H1 (cell line): ENCODE data around the gene PHAX. TPM values are rescaled to one million over a fixed set of nuclear protein-coding genes. Genes with fewer than 3 reads are reported as not detected.

Experiments used
- CTCF ChIA-PET: fragments of 300-600 bp; sonication (Branson Sonifier 250); formaldehyde crosslinking; loops from one replicate; lab custom pipeline; 2021; ENCODE audit not compliant: partially characterized antibody; lab: Charles Lee
- POLR2A ChIA-PET: fragments of 300-600 bp; sonication (Branson Sonifier 250); formaldehyde crosslinking; loops from one replicate; lab custom pipeline; 2021; ENCODE audit warnings: inconsistent platforms; ENCODE audit not compliant: partially characterized antibody; lab: Charles Lee
- DNase-seq, 2 experiments: peaks; one replicate each; pipeline versions ENCODE4 v3.0.0 to v3.0.0-alpha.2; 2010 to 2022; ENCODE audit warnings: low spot score in 2 of 2, low read depth in 1 of 2, mixed read lengths in 1 of 2
- FAIRE-seq: peaks from 2 replicates; lab custom pipeline; 2011; peaks lifted over from hg19 to GRCh38; lab: Jason Lieb, UNC
- H2AFZ ChIP-seq: 2 replicates; pipeline ENCODE4 v1.8.1; 2012; ENCODE audit warnings: low read length, inconsistent platforms
- H2AK5ac ChIP-seq: 2 replicates; pipeline ENCODE4 v1.6.1; 2013; ENCODE audit warnings: low read depth, low read length
- H2BK120ac ChIP-seq: replicated peaks from 2 replicates; pipeline ENCODE3; 2013; ENCODE audit warnings: low read depth, low read length, inconsistent platforms
- H2BK12ac ChIP-seq: 2 replicates; pipeline ENCODE4 v1.6.1; 2013; ENCODE audit warnings: low read depth, low read length
- H2BK15ac ChIP-seq: 2 replicates; pipeline ENCODE4 v1.6.1; 2013; ENCODE audit warnings: low read length
- H2BK20ac ChIP-seq: 2 replicates; pipeline ENCODE4 v1.6.1; 2013; ENCODE audit warnings: low read length
- H2BK5ac ChIP-seq: 2 replicates; pipeline ENCODE4 v1.6.1; 2013; ENCODE audit warnings: low read depth, low read length
- H3K14ac ChIP-seq: 2 replicates; pipeline ENCODE4 v1.6.1; 2013; ENCODE audit warnings: inconsistent platforms; ENCODE audit not compliant: insufficient read length
- H3K18ac ChIP-seq: 2 replicates; pipeline ENCODE4 v1.6.1; 2013; ENCODE audit warnings: low read length; ENCODE audit errors: extremely low read depth
- H3K23ac ChIP-seq: 2 replicates; pipeline ENCODE4 v1.6.1; 2013; ENCODE audit warnings: inconsistent platforms; ENCODE audit not compliant: insufficient read length
- H3K23me2 ChIP-seq: 2 replicates; pipeline ENCODE4 v1.6.1; 2013; ENCODE audit warnings: low read depth, low read length
- H3K27ac ChIP-seq: 2 replicates; pipeline ENCODE4 v1.6.1; 2011; ENCODE audit warnings: low read depth, low read length, inconsistent platforms
- H3K27me3 ChIP-seq, 4 experiments: replicated peaks in 1 of 4; 1 replicate in 1 of 4; 2 replicates in 3 of 4; pipeline versions ENCODE4 v1.6.1 to v1.8.1; 2011 to 2013; ENCODE audit warnings: low read length in 3 of 4, mild to moderate bottlenecking in 3 of 4, inconsistent platforms in 2 of 4, mixed read lengths in 2 of 4, moderate library complexity in 1 of 4; ENCODE audit not compliant: control insufficient read depth in 3 of 4, insufficient read depth in 3 of 4; ENCODE audit errors: extremely low read depth in 1 of 4
- H3K36me3 ChIP-seq, 4 experiments: 2 replicates each; pipeline versions ENCODE4 v1.6.1 to v1.8.1; 2011 to 2013; ENCODE audit warnings: mild to moderate bottlenecking in 4 of 4, low read length in 3 of 4, moderate library complexity in 2 of 4, control low read depth in 1 of 4, inconsistent platforms in 1 of 4; ENCODE audit not compliant: insufficient read depth in 4 of 4, control insufficient read depth in 2 of 4
- H3K4ac ChIP-seq: replicated peaks from 2 replicates; pipeline ENCODE3; 2013; ENCODE audit warnings: low read length, low read depth, mixed read lengths, inconsistent platforms; ENCODE audit not compliant: insufficient read length
- H3K4me1 ChIP-seq, 4 experiments: replicated peaks in 1 of 4; 1 replicate in 1 of 4; 2 replicates in 3 of 4; pipeline versions ENCODE4 v1.6.1 to v1.8.1; 2011 to 2013; ENCODE audit warnings: low read length in 3 of 4, inconsistent platforms in 2 of 4, mixed read lengths in 1 of 4; ENCODE audit not compliant: insufficient read depth in 4 of 4, control insufficient read depth in 3 of 4
- H3K4me2 ChIP-seq, 2 experiments: 2 replicates each; pipeline versions ENCODE4 v1.6.1 to v1.8.1; 2011 to 2013; ENCODE audit warnings: low read depth in 2 of 2, low read length in 2 of 2, control low read depth in 1 of 2, inconsistent platforms in 1 of 2, mild to moderate bottlenecking in 1 of 2; ENCODE audit not compliant: insufficient read depth in 1 of 2
- H3K4me3 ChIP-seq, 4 experiments: fragments of 200-600, 300-600 bp in 1 of 4; sonication (generic), shearing (Covaris generic), sonication (Bioruptor Twin) in 1 of 4; 2 replicates each; pipeline versions ENCODE4 v1.5.1 to v1.8.1; 2011 to 2016; ENCODE audit warnings: low read length in 4 of 4, low read depth in 3 of 4, control low read depth in 2 of 4, inconsistent platforms in 2 of 4, mild to moderate bottlenecking in 2 of 4, mixed read lengths in 1 of 4, moderate library complexity in 1 of 4; ENCODE audit not compliant: insufficient read depth in 2 of 4; ENCODE audit errors: extremely low read depth in 1 of 4
- H3K56ac ChIP-seq: replicated peaks from 2 replicates; pipeline ENCODE3; 2013; ENCODE audit warnings: low read depth, mild to moderate bottlenecking, mixed read lengths, low read length, inconsistent platforms; ENCODE audit not compliant: insufficient read length
- H3K79me1 ChIP-seq: 2 replicates; pipeline ENCODE4 v1.6.1; 2013; ENCODE audit warnings: low read depth, low read length, control low read depth
- H3K79me2 ChIP-seq, 2 experiments: 2 replicates each; pipeline versions ENCODE4 v1.6.1 to v1.8.1; 2012 to 2013; ENCODE audit warnings: low read length in 2 of 2, mild to moderate bottlenecking in 2 of 2, inconsistent platforms in 1 of 2; ENCODE audit not compliant: insufficient read depth in 2 of 2, control insufficient read depth in 1 of 2
- H3K9ac ChIP-seq, 4 experiments: replicated peaks in 1 of 4; 1 replicate in 1 of 4; 2 replicates in 3 of 4; pipeline versions ENCODE4 v1.6.1 to v1.8.1; 2011 to 2013; ENCODE audit warnings: low read depth in 3 of 4, low read length in 3 of 4, control low read depth in 2 of 4, mild to moderate bottlenecking in 2 of 4, moderate library complexity in 2 of 4, inconsistent platforms in 1 of 4; ENCODE audit errors: extremely low read depth in 1 of 4
- H3K9me3 ChIP-seq, 2 experiments: 2 replicates each; pipeline versions ENCODE4 v1.6.1 to v1.8.1; 2012 to 2013; ENCODE audit warnings: mild to moderate bottlenecking in 2 of 2, moderate library complexity in 2 of 2, control low read depth in 1 of 2, inconsistent platforms in 1 of 2, low read depth in 1 of 2, low read length in 1 of 2, mixed read lengths in 1 of 2; ENCODE audit not compliant: insufficient read depth in 2 of 2
- H4K20me1 ChIP-seq, 2 experiments: replicated peaks in 1 of 2; 2 replicates each; pipeline versions ENCODE3 to v1.8.1; 2011 to 2013; ENCODE audit warnings: inconsistent platforms in 2 of 2, low read length in 2 of 2, mild to moderate bottlenecking in 1 of 2; ENCODE audit not compliant: insufficient read depth in 2 of 2, control insufficient read depth in 1 of 2
- H4K5ac ChIP-seq: 2 replicates; pipeline ENCODE4 v1.6.1; 2013; ENCODE audit warnings: low read length, low read depth, mixed read lengths, inconsistent platforms; ENCODE audit not compliant: insufficient read length
- H4K8ac ChIP-seq: 2 replicates; pipeline ENCODE4 v1.8.0; 2013; ENCODE audit warnings: mild to moderate bottlenecking, moderate library complexity, low read length, inconsistent platforms; ENCODE audit not compliant: insufficient read depth; ENCODE audit errors: extremely low read depth
- H4K91ac ChIP-seq: replicated peaks from 2 replicates; pipeline ENCODE3; 2013; ENCODE audit warnings: low read length, mixed read lengths, inconsistent platforms; ENCODE audit not compliant: insufficient read length
- CHD1 ChIP-seq: IDR thresholded peaks from 2 replicates; pipeline ENCODE4 v1.6.1; 2012; ENCODE audit warnings: low read depth, low read length, improper control_type of control experiment
- WGBS, 2 experiments: shearing (Covaris generic) in 1 of 2; methylation state at CpG; one replicate each; pipeline versions ENCODE4 v1.1.6 to v1.1.7; 2013 to 2015; ENCODE audit warnings: low lambda C conversion rate in 2 of 2, mixed read lengths in 2 of 2, inconsistent platforms in 1 of 2, low coverage in 1 of 2, missing lambda C conversion rate in 1 of 2; ENCODE audit not compliant: insufficient replicate concordance in 2 of 2, insufficient coverage in 1 of 2, insufficient read length in 1 of 2; ENCODE audit errors: extremely low coverage in 1 of 2, missing lambda C conversion rate in 1 of 2; 5-methylcytosine and 5-hydroxymethylcytosine counted together
- polyA plus RNA-seq, 7 experiments: library from polyadenylated mRNA; depleted of rRNA in 3 of 7; stranded (reverse) in 5 of 7; unstranded in 2 of 7; fragments of >200 nt in 5 of 7; fragments of 200-250 nt in 2 of 7; gene quantifications; 1 replicate in 5 of 7; 2 replicates in 1 of 7; 4 replicates in 1 of 7; pipeline versions ENCODE4 v1.2.1 to v1.2.3, GENCODE V29; 2011 to 2013; ENCODE audit warnings: missing spikeins in 2 of 7, mixed read lengths in 2 of 7
- total RNA-seq: library from RNA; stranded (reverse); fragmentation: NEBNext Ultra II Directional; extraction: Animal tissue kit (Norgen Biotek cat#: 25700); gene quantifications from 2 replicates; pipeline ENCODE4 v1.2.1, GENCODE V29; 2021
- TF ChIP-seq, protein P1 (sequence below), 3 experiments: IDR thresholded peaks; 1 replicate in 2 of 3; 2 replicates in 1 of 3; pipeline versions ENCODE4 v1.5.1 to v1.6.1; 2011; ENCODE audit warnings: low read length in 3 of 3, mild to moderate bottlenecking in 3 of 3, inconsistent platforms in 2 of 3, low read depth in 1 of 3, moderate library complexity in 1 of 3; ENCODE audit not compliant: insufficient read depth in 1 of 3; ENCODE audit errors: control extremely low read depth in 1 of 3

Gene PHAX
- total and polyA plus RNA-seq, 2 of the 8 experiments (the other 6 are each of a cell fraction or from before 2014, with no cell fraction given), result 32.1 to 59.5 TPM

DNA sequence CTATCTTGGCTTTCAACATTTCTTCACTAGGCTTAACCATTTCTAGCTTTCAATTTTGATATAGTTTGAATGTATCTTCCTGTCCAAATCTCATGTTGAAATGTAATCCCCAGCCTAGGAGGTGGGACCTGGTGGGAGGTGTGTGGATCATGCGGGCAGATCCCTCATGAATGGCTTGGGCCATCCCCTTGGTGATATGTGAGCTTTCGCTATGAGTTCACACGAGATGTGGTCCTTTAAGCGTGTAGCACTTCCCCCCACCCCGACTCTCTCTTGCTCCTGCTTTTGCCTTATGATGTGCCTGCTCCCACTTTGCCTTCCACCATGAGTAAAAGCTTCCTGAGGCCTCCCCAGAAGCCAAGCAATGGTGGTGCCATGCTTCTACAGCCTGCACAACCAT is 40.6 kb downstream of the PHAX start:
- H3K56ac ChIP-seq, result no peak overlapping the region
- H2BK15ac ChIP-seq, result no peak overlapping the region
- H3K4ac ChIP-seq, result no peak overlapping the region
- no peaks in the 10 kb centered on the region for H3K4me1 ChIP-seq
- 0 out of 8 replicates have a peak, but pooled peaks cover 0 to 2% (median 0%) of the 10 kb centered on the region in 4 experiments for H3K36me3 ChIP-seq
- H3K27ac ChIP-seq, result no peak overlapping the region
- H4K20me1 ChIP-seq, result no peaks in the 10 kb centered on the region
- no peak overlapping the region for H2AK5ac ChIP-seq
- H4K8ac ChIP-seq, result no peak overlapping the region
- H2BK5ac ChIP-seq, result no peak overlapping the region
- H2BK12ac ChIP-seq, result no peak overlapping the region
- H2AFZ ChIP-seq, result no peak overlapping the region
- no peak overlapping the region for H3K18ac ChIP-seq
- H3K23ac ChIP-seq, result no peak overlapping the region
- H2BK20ac ChIP-seq, result no peak overlapping the region
- H3K79me2 ChIP-seq, result no peaks in the 10 kb centered on the region
- peaks cover 3 to 6% of the 10 kb centered on the region in 2 experiments; a peak in 2 of 4 replicates for H3K9me3 ChIP-seq
- H3K9ac ChIP-seq, result no peak overlapping the region
- H4K91ac ChIP-seq, result no peak overlapping the region
- no peaks in the 10 kb centered on the region for H3K23me2 ChIP-seq
- no peak for FAIRE-seq
- H3K4me2 ChIP-seq, result no peak overlapping the region
- H3K27me3 ChIP-seq, result no peaks in the 10 kb centered on the region
- ChIA-PET POLR2A (no interaction called here), CTCF (interaction anchor here (1.4 to 1.5 kb wide), 2 partner anchors 16 to 168 kb away, joined by 4 to 6 read pairs; no protein-coding TSS in a partner anchor)
- no peak overlapping the region for H2BK120ac ChIP-seq
- H3K4me3 ChIP-seq, result no peak overlapping the region
- no peak for DNase-seq
- H3K79me1 ChIP-seq, result no peaks in the 10 kb centered on the region
- H3K14ac ChIP-seq, result no peak overlapping the region
- no peak overlapping the region for H4K5ac ChIP-seq
- WGBS, 2 experiments, result 99% methylated on average over 5 of the region's 5 CpGs; no CpG with 5 or more reads in 1 of the 2 experiments
- TF ChIP-seq, protein P1, sequence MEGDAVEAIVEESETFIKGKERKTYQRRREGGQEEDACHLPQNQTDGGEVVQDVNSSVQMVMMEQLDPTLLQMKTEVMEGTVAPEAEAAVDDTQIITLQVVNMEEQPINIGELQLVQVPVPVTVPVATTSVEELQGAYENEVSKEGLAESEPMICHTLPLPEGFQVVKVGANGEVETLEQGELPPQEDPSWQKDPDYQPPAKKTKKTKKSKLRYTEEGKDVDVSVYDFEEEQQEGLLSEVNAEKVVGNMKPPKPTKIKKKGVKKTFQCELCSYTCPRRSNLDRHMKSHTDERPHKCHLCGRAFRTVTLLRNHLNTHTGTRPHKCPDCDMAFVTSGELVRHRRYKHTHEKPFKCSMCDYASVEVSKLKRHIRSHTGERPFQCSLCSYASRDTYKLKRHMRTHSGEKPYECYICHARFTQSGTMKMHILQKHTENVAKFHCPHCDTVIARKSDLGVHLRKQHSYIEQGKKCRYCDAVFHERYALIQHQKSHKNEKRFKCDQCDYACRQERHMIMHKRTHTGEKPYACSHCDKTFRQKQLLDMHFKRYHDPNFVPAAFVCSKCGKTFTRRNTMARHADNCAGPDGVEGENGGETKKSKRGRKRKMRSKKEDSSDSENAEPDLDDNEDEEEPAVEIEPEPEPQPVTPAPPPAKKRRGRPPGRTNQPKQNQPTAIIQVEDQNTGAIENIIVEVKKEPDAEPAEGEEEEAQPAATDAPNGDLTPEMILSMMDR (IDR thresholded peaks at IDR 0.05; ENCODE audit: control extremely low read depth in 1 of 3, insufficient read depth in 1 of 3, low read depth in 1 of 3, low read length in 3 of 3), result no peak
- TF ChIP-seq CHD1, result no peak
